Transverse colon (tissue), 3 donors: ENCODE measurements around the gene UBE2M.
A peak's percentile ranks its signal among the peaks of the same experiment; 100 is the strongest.

Experiments used
- POLR2A ChIP-seq: fragments of 450-650 bp; IDR thresholded peaks from one replicate; pipeline ENCODE4 v1.6.1; 2016; ENCODE audit warnings: antibody characterized with exemption, mild to moderate bottlenecking, moderate library complexity
- TF ChIP-seq, protein P1 (sequence below), 5 experiments: fragments of 200-600 bp in 3 of 5; fragments of 450-650 bp in 2 of 5; sonication (generic) in 3 of 5; IDR thresholded peaks; 1 replicate in 2 of 5; 2 replicates in 3 of 5; pipeline ENCODE4 v1.5.1; 2016 to 2017; ENCODE audit warnings: antibody characterized with exemption in 5 of 5, inconsistent platforms in 3 of 5, mild to moderate bottlenecking in 2 of 5, moderate library complexity in 1 of 5

DNA sequence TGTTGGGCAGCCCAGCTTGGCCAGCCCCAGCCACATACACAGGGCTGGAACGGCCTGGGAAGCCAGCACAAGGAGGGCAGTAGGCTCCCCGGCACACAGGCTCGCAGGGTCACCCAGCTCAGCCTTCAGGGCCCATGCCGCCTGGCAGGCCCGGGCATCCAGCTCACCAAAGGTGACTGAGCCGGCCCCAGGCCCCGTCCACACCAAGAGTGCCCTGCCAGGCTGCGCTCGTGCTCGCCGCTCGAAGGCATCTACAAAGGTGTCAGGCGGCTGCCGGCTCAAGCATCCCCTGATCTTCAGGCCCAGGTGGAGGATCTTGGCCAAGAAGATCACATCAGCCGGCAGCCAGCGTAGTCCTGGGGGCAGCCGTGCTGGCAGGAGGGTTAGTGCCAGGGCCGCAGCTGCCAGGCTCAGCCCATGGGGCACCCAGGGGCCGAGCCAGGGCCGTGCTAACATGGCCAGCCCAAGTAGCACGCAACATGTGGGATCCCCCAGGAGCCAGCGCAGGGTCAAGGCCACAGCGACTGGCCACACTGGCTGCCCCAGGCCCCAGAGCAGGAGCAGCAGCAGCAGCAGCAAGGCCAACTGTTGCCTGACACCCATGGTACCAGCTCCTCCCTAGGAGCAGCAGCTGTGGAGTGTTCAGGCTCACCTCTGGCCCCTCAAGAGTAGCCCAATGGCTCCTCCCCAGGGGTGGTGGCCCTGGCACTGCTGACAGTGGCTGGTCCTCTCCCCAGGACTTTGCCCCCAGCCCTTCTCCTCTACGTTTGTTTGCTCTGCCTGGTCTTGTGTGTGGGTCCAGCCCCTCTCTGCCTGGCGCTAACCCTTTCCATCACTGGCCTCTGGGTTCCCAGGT lies 46.8 kb downstream of the UBE2M start, which contains the start of gene SLC27A5:
- peak; percentile 13 for TF ChIP-seq POLR2A
- TF ChIP-seq, protein P1, sequence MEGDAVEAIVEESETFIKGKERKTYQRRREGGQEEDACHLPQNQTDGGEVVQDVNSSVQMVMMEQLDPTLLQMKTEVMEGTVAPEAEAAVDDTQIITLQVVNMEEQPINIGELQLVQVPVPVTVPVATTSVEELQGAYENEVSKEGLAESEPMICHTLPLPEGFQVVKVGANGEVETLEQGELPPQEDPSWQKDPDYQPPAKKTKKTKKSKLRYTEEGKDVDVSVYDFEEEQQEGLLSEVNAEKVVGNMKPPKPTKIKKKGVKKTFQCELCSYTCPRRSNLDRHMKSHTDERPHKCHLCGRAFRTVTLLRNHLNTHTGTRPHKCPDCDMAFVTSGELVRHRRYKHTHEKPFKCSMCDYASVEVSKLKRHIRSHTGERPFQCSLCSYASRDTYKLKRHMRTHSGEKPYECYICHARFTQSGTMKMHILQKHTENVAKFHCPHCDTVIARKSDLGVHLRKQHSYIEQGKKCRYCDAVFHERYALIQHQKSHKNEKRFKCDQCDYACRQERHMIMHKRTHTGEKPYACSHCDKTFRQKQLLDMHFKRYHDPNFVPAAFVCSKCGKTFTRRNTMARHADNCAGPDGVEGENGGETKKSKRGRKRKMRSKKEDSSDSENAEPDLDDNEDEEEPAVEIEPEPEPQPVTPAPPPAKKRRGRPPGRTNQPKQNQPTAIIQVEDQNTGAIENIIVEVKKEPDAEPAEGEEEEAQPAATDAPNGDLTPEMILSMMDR (IDR thresholded peaks at IDR 0.05) = no peak
